A204.1 (cell line): ENCODE results near the gene NGB.
"Not testable (repeated sequence)": the region's sequence is repeated elsewhere in the genome, so short reads cannot be mapped to it uniquely, and the experiment has no call there.

ENCODE experiments used
- FAIRE-seq: peaks from 2 replicates; lab custom pipeline; 2012; peaks lifted over from hg19 to GRCh38; lab: Jason Lieb, UNC

NGB gene

GRCh38 chr14:77271113-77271710, at the start of gene NGB:
NGB (minus strand) TSS chr14:77271206; CDS start chr14:77270937, 269 bp downstream.
- no peak for FAIRE-seq

DNA sequence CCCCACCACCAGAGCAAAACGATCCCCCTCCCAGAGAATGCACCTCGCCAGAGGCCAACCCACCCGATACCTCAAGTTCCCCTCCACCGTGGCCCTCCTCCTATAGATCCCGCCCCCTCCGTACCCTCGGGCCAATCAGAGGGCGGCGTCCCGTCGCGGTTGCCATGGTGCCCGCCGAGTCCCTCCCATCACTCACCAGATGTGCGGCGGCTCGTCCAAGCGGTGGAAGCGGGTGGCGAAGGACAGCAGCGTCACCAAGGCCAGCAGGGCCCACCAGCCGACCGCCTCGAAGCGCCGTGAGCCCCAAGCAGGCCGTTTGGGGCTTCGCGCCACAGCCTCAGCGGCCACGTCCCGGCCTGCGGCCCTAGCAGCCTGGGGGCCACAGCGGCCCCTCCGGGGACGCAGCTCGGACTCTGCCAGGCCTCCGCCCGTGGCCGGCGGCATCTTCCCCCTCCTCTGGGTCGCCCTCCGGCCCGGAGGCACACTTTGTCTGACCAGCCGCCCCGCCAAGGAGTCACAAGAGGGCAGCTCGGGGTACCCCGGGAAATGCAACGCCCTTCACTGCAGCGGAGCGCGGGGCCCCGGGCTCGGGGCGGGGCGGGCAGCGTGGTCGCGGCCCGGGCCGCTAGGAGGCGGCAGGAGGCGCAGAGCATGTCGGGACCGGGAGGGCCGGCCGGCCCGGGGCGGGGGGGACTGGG, 49.4 kb upstream of the NGB start, which contains the start of gene POMT2:
POMT2 (minus strand) TSS at position 646 of the 698 bp plus-strand sequence; CDS start at position 444, 202 bp downstream.
- FAIRE-seq: peak; percentile 43

GRCh38 chr14:77319422-77319821, 48.4 kb upstream of the NGB start:
- no peak for FAIRE-seq

GRCh38 chr14:77318756-77319155, 47.8 kb upstream of the NGB start:
- not testable (repeated sequence) for FAIRE-seq

DNA sequence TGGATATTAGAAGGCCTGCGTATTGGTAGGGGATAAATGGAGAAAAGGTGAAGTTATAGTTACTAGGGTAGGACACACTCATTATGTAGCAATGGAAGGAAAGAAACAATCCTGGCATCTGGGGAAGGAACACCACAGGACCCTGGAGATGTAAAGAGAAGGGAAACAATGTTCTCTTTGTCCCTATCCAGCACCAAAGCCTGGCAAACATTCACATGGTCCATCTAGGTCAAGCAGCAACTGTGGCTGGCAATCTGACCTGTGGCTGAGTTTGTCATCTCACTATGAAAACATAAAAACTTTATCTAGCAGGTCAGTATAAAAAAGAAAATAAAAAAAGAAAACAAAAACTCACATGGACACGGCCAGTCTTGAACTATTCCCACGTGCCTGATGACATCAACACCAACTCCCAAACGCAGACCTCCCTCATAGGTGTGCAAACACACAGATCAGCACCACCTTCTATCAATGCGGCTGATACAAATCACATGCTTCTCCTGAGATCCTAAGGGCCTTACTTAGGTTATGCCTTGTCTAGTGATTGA, 47.1 kb upstream of the NGB start:
- FAIRE-seq: no peak

- no peak for FAIRE-seq
Measured at GRCh38 chr14:77316872-77317301, 45.9 kb upstream of the NGB start.

- no peak for FAIRE-seq
Measured at GRCh38 chr14:77316195-77316505, 45.1 kb upstream of the NGB start.

DNA sequence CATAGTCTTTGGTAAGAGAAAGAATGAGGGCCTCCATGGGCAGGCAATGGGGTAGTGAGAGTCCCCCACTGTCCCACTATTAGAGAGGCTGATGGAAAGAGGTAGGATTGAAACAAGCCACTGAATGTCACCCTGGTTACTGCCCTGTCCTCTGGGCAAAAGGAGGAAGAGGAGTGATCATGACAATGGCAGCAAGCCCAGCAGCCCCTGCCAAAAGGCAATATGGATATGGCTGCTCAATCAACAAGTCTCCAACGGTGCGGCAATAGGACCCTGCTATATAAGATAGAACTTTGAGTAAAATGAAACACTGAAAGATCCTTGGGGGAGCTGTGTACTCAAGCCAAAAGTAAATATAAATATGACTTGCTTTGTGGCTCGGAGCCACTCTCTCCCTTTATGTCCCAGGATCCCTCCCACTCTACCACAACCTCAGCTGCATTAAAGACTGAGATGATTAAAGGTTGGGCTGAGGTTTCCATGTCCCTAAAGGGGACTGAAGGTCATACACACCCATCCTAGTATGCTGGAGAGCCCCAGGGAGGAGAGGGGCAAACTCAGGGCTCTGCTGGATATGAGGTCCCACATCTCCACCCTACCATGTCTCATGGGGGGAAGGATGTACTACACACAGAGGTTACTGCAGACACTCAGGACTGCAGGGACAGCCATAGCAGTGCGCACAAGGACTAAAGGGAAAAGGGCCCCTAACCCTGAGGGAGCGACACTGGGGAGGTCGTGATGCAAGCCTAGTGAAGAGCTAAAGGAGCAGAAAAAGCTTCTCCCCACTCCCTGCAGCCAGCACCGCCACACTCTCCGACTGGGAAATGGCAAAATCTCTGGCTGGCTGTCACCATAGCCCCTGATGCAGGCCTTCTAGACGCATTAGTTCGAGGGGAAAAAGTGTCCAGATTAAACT, 43.8 kb upstream of the NGB start:
- no peak for FAIRE-seq

DNA sequence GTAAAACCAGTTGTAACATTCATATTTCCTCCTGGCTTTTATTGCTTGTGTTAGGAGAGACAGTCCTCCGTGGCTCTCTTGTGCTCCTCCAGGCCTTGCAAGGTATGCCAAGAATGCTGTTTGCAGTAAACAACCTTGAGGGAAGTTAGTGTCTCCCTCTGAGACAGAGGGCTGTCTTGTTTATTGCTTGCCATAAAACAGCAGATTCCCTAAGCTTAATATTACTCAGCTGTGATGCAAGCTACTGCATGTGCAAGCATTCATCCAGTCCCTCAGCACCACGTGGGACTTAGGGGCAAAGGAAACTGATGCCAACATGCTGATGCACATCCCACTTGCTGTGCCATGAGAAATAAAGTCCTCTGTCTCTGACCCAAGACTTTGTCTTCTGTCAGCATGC, 43.0 kb upstream of the NGB start:
- FAIRE-seq: no peak

DNA sequence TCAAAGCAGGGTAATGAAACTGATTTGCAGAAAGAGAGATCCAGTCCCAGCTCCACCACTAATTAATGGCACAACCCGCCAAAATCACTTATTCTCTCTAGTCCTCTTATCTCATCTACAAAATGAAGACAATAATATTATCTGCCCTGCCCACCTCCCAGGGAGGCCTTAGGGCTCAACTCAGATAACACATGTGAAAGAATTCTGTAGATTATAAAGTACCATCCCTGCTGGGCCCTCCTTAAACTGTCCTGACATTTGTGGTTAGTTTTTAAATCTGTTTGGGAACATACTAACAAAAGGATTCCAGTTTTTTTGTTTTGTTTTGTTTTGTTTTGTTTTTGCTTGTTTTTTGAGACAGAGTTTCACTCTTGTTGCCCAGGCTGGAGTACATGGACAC, 42.4 kb upstream of the NGB start:
- FAIRE-seq: no peak

GRCh38 chr14:77311217-77311616, 40.2 kb upstream of the NGB start:
- FAIRE-seq: no peak

DNA sequence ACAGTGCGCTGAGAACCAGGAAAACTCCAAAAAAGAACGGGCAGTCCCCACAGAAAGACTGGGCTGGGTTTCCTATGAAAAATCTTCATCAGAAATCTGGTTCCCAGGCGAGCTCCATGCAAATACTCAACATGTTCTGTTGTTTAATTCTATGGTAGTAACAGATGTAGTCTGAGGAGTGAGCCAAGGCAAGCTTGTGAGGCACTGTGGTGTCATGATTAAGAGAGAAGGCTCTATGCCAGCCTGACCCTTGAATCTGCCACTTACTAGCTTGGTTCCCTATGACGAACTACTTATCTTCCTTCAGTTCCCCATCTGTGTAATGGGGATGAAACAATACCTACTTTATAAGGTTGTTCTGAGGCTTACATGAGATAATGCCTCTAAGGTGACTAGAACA, 39.0 kb upstream of the NGB start:
- no peak for FAIRE-seq

GRCh38 chr14:77309131-77309530, 38.1 kb upstream of the NGB start:
- FAIRE-seq: no peak

GRCh38 chr14:77306851-77307496, 36.0 kb upstream of the NGB start:
- no peak for FAIRE-seq

DNA sequence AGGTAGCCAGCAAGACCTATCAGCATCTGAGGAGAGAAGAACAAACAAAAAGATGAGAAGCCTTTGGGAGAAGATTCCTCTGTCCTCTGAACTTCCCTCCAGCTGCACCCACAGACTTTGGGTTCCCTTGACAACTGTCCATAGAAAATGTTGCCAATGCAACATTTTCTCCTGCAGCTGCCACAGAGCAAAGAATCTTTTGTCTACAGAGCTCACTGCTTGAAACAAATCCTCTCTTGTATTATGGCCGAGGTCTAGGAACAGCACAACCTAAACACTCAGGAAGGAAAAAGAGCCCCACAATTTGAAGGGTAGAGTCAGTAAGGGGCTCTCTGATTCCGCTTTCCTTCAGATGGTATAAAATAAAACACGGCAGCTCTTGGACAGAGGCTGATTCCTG, 35.4 kb upstream of the NGB start:
- no peak for FAIRE-seq

DNA sequence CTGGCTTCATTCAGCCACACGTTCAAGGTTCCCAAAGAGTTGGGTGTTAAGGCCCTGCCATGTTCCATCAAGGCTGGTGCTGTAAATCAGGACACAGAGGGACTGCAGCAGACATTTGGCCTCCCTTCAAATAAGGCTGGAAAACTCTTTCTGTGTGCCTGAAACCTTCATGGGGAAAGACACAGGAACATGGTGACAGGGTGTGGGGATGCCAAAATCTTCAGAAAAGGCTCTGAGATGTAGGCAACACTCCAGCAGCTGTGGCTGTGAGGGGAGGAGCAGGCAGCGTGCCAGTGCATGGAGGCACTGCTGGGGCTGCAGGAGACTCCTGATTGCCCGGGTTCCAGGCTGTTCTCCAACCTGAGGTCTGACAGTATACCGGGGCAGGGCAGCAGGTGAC, 34.7 kb upstream of the NGB start:
- no peak for FAIRE-seq

DNA sequence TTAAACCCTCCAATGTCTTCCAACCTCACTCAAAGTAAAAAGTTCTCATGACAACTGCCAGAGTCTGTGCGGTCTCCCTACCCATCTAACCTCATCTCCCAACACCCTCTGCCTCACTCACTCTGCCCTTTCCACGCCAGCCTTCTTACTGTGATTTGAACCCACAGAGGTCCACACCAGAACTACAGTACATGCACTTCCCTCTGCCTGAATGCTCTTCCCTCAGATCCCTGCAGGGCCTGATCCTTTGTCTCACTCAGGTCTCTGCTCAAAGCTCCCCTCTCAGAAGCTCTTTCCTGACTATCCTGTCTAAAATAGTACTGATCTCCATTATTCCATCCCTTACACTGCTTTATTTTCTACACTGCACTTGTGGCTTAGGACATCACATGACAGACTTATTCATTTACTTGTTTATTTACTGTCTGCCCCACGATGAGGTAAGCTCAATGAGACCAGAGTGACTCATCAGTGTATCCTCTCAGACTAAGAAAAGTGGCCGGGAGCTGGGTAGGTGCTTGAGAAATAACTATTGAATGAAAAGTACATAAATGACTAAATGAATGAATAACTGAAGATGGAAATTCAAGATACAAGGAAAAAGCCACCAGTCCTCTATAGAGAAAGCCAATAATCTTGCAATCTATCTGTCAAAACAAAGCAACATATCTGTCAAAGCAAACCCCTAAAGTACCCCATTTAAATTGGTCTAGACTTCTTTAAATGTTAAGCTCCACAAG, 32.6 kb upstream of the NGB start:
- no peak for FAIRE-seq

- FAIRE-seq: no peak
Measured at GRCh38 chr14:77302926-77303325, 31.9 kb upstream of the NGB start.

GRCh38 chr14:77301103-77301502, 30.1 kb upstream of the NGB start:
- FAIRE-seq: no peak

DNA sequence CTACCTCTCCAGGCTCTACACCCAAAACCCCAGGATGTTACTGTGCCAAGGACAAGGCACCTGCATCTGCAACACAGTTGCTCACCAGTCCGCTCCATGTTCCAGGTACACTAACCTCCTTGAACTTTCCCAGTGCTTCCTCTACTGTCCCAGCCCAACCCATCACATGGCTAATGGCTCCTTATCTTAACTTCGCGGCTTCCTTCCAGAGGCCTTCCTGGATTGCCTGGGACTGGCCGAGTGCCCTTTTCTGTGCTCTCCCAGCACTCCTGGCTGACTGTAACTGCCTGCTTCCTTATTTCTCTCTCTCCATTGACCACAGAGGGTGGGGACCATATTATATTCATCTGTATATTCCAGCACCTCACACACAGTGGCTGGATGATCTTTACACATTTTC, 28.8 kb upstream of the NGB start:
- FAIRE-seq: no peak

DNA sequence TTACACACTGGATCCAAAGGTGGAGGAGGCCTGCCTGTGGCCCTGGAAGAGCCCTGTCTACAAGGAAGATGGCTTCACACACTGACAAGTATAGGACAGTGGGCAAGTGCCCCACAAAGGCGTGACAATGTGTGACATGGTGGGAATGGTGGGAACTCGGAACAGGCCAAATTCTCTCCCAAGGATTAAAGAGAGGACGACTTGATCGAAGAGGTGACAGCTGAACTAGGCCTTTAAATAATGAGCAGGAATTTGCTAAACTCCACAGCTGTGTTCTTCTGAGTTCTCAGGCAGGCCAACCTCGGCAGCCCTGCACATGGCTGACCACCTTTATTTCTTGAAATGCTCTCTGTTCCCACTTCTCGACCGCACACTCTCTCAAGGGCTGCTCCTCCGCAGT, 25.9 kb upstream of the NGB start:
- FAIRE-seq: no peak

DNA sequence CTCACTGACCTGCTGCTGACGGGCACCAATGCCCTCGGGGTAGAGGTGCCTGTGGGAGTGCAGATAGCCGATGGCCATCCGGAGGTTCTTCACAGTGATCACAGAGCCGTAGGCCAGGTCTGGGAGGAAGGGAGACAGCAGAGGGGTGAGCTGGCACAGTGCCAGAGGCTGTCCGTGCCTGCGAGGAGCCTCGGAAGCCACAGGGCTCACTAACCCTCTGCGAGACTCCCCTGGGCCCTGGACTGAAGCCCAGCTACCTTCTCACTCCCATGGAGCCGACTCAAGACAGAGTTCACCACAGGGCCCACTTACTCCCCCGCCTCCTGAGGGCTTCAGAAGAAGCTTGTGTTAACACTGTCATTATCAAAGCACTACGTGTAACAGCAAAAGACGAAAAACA, 25.1 kb upstream of the NGB start:
- no peak for FAIRE-seq
